HepG2 (cell line): Measurements from ENCODE around the gene LMTK2. TPM values are rescaled to one million over a fixed set of nuclear protein-coding genes. Genes with fewer than 3 reads are reported as not detected.
A peak's percentile ranks its signal among the peaks of the same experiment; 100 is the strongest.

Experiments
- FOSL1 ChIP-seq: sonication (generic); formaldehyde crosslinking; IDR thresholded peaks from 2 replicates; pipeline ENCODE4 v1.9.0; 2021; ENCODE audit warnings: missing genetic modification reagents, borderline replicate concordance
- FOXA1 ChIP-seq, 2 experiments: fragments of 450-650 bp in 1 of 2; sonication (generic) in 1 of 2; formaldehyde crosslinking in 1 of 2; IDR thresholded peaks; 2 replicates each; pipeline versions ENCODE4 v1.4.0 to v1.6.1; 2016 to 2020; ENCODE audit warnings: missing genetic modification reagents in 1 of 2
- MEIS2 ChIP-seq: sonication (generic); formaldehyde crosslinking; IDR thresholded peaks from 2 replicates; pipeline ENCODE4 v1.9.0; 2021; ENCODE audit warnings: mild to moderate bottlenecking, missing genetic modification reagents
- NCOA1 ChIP-seq: sonication (generic); formaldehyde crosslinking; IDR thresholded peaks from 2 replicates; pipeline ENCODE4 v1.9.0; 2021; ENCODE audit warnings: missing genetic modification reagents
- PITX1 ChIP-seq: sonication (generic); formaldehyde crosslinking; IDR thresholded peaks from 2 replicates; pipeline ENCODE4 v1.5.1; 2020; ENCODE audit warnings: mild to moderate bottlenecking, missing genetic modification reagents
- POLR2G ChIP-seq: fragments of 200-400 bp; formaldehyde crosslinking; IDR thresholded peaks from 2 replicates; pipeline ENCODE4 v1.6.1; 2018; ENCODE audit warnings: mild to moderate bottlenecking, low read depth, low read length, moderate library complexity
- RAD21 ChIP-seq: fragments of 450-650 bp; formaldehyde crosslinking; IDR thresholded peaks from 2 replicates; pipeline ENCODE4 v1.5.0; 2020; ENCODE audit warnings: mild to moderate bottlenecking
- RBAK ChIP-seq: sonication (generic); formaldehyde crosslinking; IDR thresholded peaks from 2 replicates; pipeline ENCODE4 v1.5.1; 2020; ENCODE audit warnings: mild to moderate bottlenecking, missing genetic modification reagents
- USF2 ChIP-seq, 2 experiments: sonication (generic) in 1 of 2; formaldehyde crosslinking in 1 of 2; IDR thresholded peaks; 2 replicates each; pipeline versions ENCODE4 v1.5.1 to v1.6.1; 2011 to 2020; ENCODE audit warnings: borderline replicate concordance in 1 of 2, low read depth in 1 of 2, low read length in 1 of 2, mild to moderate bottlenecking in 1 of 2, missing genetic modification reagents in 1 of 2, moderate library complexity in 1 of 2
- ZNF572 ChIP-seq: sonication (generic); formaldehyde crosslinking; IDR thresholded peaks from 2 replicates; pipeline ENCODE4 v1.5.1; 2020; ENCODE audit warnings: mild to moderate bottlenecking, missing genetic modification reagents
- ZNF614 ChIP-seq: IDR thresholded peaks from 2 replicates; pipeline ENCODE4 v1.6.1; 2018; ENCODE audit warnings: missing biosample characterization, missing genetic modification reagents, inconsistent platforms, borderline replicate concordance
- ZNF746 ChIP-seq: sonication (generic); formaldehyde crosslinking; IDR thresholded peaks from 2 replicates; pipeline ENCODE4 v1.8.0; 2022; ENCODE audit warnings: mild to moderate bottlenecking, missing genetic modification reagents
- ZNF770 ChIP-seq: sonication (generic); formaldehyde crosslinking; IDR thresholded peaks from 2 replicates; pipeline ENCODE4 v1.5.0; 2020; ENCODE audit warnings: mild to moderate bottlenecking, missing genetic modification reagents
- polyA plus RNA-seq, 8 experiments: library from polyadenylated mRNA; depleted of rRNA in 3 of 8; stranded (reverse) in 7 of 8; unstranded in 1 of 8; fragments of >200 nt; fragmentation: Illumina TruSeq in 4 of 8; extraction: Trizol in 4 of 8; gene quantifications; 2 replicates each; pipeline versions ENCODE4 v1.2.1 to v1.2.3, GENCODE V29; 2011 to 2016; ENCODE audit warnings: low read depth in 4 of 8, missing spikeins in 1 of 8, mixed read lengths in 1 of 8; ENCODE audit not compliant: insufficient read depth in 1 of 8
- total RNA-seq, 5 experiments: library from RNA; depleted of rRNA; stranded (reverse); fragments of >200 nt; fragmentation: Illumina TruSeq; extraction: Trizol; gene quantifications; 2 replicates each; pipeline ENCODE4 v1.2.3, GENCODE V29; 2016; ENCODE audit warnings: low read depth in 1 of 5
- TF ChIP-seq, protein P1 (sequence below): sonication (generic); formaldehyde crosslinking; IDR thresholded peaks from 2 replicates; pipeline ENCODE4 v1.4.0; 2020; ENCODE audit warnings: missing genetic modification reagents

LMTK2 gene
- total and polyA plus RNA-seq, 2 of the 13 experiments (the other 11 are each of a cell fraction or from before 2014, with no cell fraction given), result 9.5 to 11.7 TPM

DNA sequence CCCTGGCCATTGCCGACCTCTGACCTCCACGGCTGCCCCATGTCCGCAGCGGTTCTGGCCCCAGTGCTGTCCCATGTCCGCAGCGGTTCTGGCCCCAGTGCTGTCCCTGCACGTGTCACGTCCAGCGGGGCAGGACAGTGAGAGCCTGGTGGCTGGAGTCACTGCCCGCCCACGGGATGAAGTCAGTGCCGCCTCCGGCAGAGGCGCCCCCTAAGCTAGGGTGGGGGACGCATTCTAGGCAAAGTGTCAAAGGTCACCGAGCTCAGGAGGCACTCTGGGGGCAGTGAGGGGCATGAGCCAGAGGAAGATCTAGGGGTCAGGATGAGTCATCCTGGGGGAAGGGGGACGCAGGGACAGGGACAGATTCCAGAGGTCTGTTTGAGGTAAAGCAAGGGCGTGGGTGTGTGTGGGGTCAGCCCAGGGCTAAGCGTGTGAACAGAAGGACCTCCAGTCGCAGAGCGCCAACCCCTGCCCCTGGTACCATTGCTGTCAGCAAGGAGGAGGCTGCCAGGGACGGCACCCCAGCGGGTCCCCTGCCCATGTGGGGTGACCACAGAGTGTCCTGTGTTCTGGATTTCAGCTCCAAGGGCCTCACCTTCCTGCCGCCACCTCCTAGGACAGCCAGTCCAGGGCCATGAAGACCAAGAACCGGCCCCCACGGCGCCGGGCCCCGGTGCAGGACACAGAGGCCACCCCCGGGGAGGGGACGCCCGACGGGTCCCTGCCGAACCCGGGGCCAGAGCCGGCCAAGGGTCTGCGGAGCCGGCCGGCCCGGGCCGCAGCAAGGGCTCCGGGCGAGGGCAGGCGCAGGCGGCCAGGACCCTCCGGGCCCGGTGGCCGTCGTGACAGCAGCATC lies 105.2 kb downstream of the LMTK2 start (continued):
- TF ChIP-seq ZNF746 (CRISPR knock-in tag) (peak; percentile 91), PITX1 (CRISPR knock-in tag) (peak; percentile 85; the same call in 1 of the 2 replicates), RBAK (CRISPR knock-in tag) (0 out of 2 replicates have a peak, but pooled peaks have one; percentile 50), FOSL1 (peak; percentile 93), NCOA1 (peak; percentile 73; the same call in 1 of the 2 replicates), ZNF770 (CRISPR knock-in tag) (no peak), ZNF572 (CRISPR knock-in tag) (no peak), FOXA1 (IDR thresholded peaks at IDR 0.05) (no peak), FOXA1 (CRISPR knock-in tag; IDR thresholded peaks at IDR 0.05) (no peak), USF2 (IDR thresholded peaks at IDR 0.05; ENCODE audit: low read depth, low read length) (no peak; the same call in 1 of the 2 replicates), USF2 (CRISPR knock-in tag; IDR thresholded peaks at IDR 0.05; ENCODE audit: borderline replicate concordance) (0 out of 2 replicates have a peak, but pooled peaks have one; percentile 22), POLR2G (peak; percentile 47; the same call in 1 of the 2 replicates), RAD21 (CRISPR knock-in tag) (peak; percentile 21; the same call in 1 of the 2 replicates), MEIS2 (CRISPR knock-in tag) (0 out of 2 replicates have a peak, but pooled peaks have one; percentile 31), ZNF614 (CRISPR knock-in tag) (0 out of 2 replicates have a peak, but pooled peaks have one; percentile 49)
- TF ChIP-seq, protein P1, sequence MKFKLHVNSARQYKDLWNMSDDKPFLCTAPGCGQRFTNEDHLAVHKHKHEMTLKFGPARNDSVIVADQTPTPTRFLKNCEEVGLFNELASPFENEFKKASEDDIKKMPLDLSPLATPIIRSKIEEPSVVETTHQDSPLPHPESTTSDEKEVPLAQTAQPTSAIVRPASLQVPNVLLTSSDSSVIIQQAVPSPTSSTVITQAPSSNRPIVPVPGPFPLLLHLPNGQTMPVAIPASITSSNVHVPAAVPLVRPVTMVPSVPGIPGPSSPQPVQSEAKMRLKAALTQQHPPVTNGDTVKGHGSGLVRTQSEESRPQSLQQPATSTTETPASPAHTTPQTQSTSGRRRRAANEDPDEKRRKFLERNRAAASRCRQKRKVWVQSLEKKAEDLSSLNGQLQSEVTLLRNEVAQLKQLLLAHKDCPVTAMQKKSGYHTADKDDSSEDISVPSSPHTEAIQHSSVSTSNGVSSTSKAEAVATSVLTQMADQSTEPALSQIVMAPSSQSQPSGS (CRISPR knock-in tag), result no peak
